ENCODE results near the gene MCAT. TPM values are rescaled to one million over a fixed set of nuclear protein-coding genes. Genes with fewer than 3 reads are reported as not detected.

The MCAT gene
- total and polyA plus RNA-seq, 2 donors (not counting 1 experiment from before 2014, with no cell fraction given) = 8.4 to 10.1 TPM

DNA sequence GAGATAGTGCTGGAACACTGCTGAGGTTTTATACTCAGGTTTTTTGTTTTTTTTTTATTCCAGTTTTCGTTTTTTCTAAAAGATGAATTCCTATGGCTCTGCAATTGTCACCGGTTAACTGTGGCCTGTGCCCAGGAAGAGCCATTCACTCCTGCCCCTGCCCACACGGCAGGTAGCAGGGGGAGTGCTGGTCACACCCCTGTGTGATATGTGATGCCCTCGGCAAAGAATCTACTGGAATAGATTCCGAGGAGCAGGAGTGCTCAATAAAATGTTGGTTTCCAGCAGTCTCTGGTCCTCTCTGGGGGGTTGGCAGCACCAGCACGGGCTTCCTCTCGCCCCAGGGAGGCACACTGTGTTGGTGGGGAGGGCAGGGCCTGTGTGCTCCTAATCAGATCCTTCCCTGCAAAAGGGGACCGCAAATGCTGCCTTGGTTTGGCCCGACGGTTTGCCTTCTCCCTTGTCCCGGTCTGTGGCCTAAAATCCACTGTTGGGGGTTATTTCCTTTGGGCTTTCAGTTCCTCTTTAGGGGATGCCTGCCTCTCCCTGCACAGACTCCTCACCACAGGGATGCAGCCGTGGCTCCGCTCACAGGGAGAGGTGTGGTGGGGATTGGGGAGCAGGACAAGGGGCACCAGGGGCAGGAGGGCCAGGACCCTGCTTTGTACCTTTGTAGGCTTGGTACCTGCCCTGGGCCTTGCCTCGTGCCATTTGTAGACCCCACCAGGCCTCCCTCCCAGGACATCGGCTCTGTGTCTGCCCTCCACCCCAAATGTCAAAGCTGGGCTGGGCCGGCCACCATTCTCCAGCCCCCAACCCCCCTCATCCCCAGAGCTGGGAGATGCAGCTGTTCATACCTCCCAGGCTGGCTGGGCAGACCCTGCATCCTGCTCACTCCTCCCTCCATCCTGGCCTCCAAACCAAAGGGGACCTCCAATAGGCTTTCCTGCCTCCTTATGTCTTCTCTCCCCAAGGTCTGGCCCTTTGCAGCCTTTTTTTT lies 13.5 kb downstream of the MCAT start:
- CTCF ChIA-PET = interaction anchor here (1.6 kb wide), 1 partner anchor 20 kb away, joined by 4 read pairs; the partner anchor contains the start of gene BIK
- intact Hi-C loops (cut with micrococcal nuclease) = loop anchor here (10.0 kb wide), 1 partner anchor 265 kb away; no protein-coding TSS in a partner anchor
- H3K9me3 ChIP-seq (ENCODE audit: control extremely low read depth in 1 of 3, control insufficient read depth in 2 of 3, insufficient read depth in 1 of 3, low read length in 2 of 3) = peaks cover 0 to 9% (median 0%) of the 10 kb centered on the region in 3 donors

More for the DNA sequence above, 13.5 kb downstream of the MCAT start:
- H3K27me3 ChIP-seq (replicated peaks in 1 of 4; ENCODE audit: control extremely low read depth in 1 of 4, control insufficient read depth in 3 of 4, insufficient read depth in 4 of 4, low read length in 3 of 4) = peaks cover 0 to 32% (median 11%) of the 10 kb centered on the region in 4 experiments
- ATAC-seq (ENCODE audit: low read depth) (no peak), DNase-seq (no peak)
- Mint-ChIP-seq H3K4me3 (no peak overlapping the region), H3K27me3 (no peaks in the 10 kb centered on the region), H3K27ac (no peak overlapping the region), H3K9me3 (ENCODE audit: insufficient read depth) (no peaks in the 10 kb centered on the region), H3K4me1 (peaks cover 10% of the 10 kb centered on the region)
- no peaks in the 10 kb centered on the region for H3K79me2 ChIP-seq (ENCODE audit: control insufficient read depth, insufficient read depth, low read length)
- peaks cover 24 to 29% of the 10 kb centered on the region in 2 donors for H3K4me1 ChIP-seq (ENCODE audit: control insufficient read depth in 2 of 2, insufficient read depth in 2 of 2, low read length in 2 of 2)
- no peak overlapping the region for H3K4me3 ChIP-seq (ENCODE audit: control extremely low read depth in 1 of 5, extremely low read depth in 1 of 5, insufficient read depth in 1 of 5, low read depth in 2 of 5, low read length in 4 of 5)
- H3K9ac ChIP-seq (ENCODE audit: low read length) = no peak overlapping the region
- no peak overlapping the region for H3K27ac ChIP-seq (ENCODE audit: low read length in 2 of 2)
- H4K20me1 ChIP-seq (ENCODE audit: control insufficient read depth, insufficient read depth, low read length, poor library complexity, severe bottlenecking) = peaks cover 29% of the 10 kb centered on the region
- no peak for TF ChIP-seq EZH2 (IDR thresholded peaks at IDR 0.05; ENCODE audit: borderline replicate concordance, insufficient read depth, low read depth, low read length, poor library complexity, severe bottlenecking)
- TF ChIP-seq, protein P1, sequence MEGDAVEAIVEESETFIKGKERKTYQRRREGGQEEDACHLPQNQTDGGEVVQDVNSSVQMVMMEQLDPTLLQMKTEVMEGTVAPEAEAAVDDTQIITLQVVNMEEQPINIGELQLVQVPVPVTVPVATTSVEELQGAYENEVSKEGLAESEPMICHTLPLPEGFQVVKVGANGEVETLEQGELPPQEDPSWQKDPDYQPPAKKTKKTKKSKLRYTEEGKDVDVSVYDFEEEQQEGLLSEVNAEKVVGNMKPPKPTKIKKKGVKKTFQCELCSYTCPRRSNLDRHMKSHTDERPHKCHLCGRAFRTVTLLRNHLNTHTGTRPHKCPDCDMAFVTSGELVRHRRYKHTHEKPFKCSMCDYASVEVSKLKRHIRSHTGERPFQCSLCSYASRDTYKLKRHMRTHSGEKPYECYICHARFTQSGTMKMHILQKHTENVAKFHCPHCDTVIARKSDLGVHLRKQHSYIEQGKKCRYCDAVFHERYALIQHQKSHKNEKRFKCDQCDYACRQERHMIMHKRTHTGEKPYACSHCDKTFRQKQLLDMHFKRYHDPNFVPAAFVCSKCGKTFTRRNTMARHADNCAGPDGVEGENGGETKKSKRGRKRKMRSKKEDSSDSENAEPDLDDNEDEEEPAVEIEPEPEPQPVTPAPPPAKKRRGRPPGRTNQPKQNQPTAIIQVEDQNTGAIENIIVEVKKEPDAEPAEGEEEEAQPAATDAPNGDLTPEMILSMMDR (IDR thresholded peaks at IDR 0.05) = no peak
- H3K36me3 ChIP-seq (replicated peaks in 1 of 2; ENCODE audit: control extremely low read depth in 1 of 2, control insufficient read depth in 1 of 2, extremely low read depth in 1 of 2, insufficient read depth in 2 of 2, low read length in 1 of 2) = peaks cover 2 to 20% of the 10 kb centered on the region in 2 experiments
- H3K4me2 ChIP-seq (replicated peaks; ENCODE audit: low read depth, low read length, poor library complexity, severe bottlenecking) = peak overlapping the region; percentile 14
- POLR2A ChIA-PET = no interaction called here
- H2AFZ ChIP-seq (ENCODE audit: insufficient read depth, low read depth, low read length, poor library complexity, severe bottlenecking) = no peak overlapping the region
- WGBS (ENCODE audit: insufficient coverage) = 59% methylated on average over 13 of the region's 16 CpGs
